ENCODE measurements around the gene KHDRBS1.
"Not testable (repeated sequence)": the region's sequence is repeated elsewhere in the genome, so short reads cannot be mapped to it uniquely, and the experiment has no call there.

The KHDRBS1 gene

GRCh38 chr1:32012709-32013385, 821 bp upstream of the KHDRBS1 start:
- DNase-seq (ENCODE audit: low spot score) = no peak
- no peak for FAIRE-seq

DNA sequence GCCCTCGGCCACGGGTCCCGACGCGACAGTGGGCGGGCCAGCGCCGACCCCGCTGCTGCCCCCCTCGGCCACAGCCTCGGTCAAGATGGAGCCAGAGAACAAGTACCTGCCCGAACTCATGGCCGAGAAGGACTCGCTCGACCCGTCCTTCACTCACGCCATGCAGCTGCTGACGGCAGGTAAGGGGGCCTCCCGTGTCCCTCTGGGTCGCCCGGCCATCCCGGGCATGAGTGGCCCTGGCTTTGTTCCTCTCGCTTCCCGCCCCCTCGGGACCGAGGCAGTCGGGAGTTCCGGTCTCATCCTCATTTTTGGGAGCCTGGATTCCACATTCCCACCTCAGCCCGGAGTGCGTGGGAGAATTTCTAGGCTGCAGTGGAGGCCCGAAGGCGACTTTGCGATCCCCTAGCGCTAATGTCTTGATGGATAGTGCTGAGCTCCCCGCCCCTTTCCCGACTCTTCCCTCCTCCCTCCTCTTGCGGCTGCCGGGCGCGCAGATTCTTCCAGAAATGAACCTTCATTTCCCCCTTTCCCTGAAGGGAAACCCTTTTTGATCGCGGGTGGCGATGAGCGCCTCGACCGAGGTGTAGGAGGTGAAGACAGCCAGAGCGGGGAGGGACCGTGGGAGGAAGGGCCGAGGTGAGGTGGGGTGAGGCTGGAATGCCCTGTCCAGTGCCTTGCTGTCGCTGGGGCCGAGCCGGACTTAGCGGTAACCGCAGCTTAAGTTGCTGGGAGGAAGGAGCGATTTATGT, 705 bp downstream of the KHDRBS1 start:
- peak; percentile 46 for DNase-seq (ENCODE audit: low spot score)
- FAIRE-seq = no peak

DNA sequence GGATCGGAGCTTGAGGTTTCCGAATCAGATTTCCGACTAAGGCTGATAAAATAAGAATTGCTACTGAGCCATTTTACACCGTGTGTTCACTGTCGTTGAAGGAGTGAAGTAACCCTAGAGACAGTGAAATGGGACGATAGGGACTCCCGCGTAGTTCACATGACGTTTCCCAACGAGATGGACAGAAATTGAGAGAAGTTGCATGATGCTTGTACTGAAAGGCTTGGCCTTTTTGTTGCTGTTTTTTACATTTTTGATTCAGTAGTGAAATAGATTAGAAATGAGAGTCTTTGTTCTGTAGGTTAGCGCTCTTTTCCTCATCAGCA, 1.2 kb downstream of the KHDRBS1 start:
- FAIRE-seq (no peak), DNase-seq (ENCODE audit: low spot score) (no peak)

DNA sequence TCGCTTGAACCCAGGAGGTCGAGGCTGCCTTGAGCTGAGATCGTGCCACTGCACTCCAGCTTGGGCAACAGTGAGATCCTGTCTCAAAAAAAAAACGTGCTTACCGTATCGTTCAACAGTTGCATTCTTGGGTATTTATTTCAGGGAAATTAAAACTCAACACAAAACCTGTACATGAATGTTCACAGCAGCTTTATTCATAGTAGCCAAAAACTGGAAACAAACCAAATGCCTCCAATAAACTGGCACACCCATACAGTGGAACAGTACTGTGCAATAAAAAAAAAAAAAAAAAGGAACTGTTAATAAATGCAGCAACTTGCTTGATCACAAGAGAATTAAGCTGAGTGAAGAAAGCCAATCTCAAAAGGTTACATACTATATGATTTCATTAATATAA, 6.7 kb downstream of the KHDRBS1 start:
- FAIRE-seq = no peak
- no peak for DNase-seq (ENCODE audit: low spot score)

- FAIRE-seq; DNase-seq (ENCODE audit: low spot score): not testable (repeated sequence)
Observed at GRCh38 chr1:32021574-32022018, 7.9 kb downstream of the KHDRBS1 start.

DNA sequence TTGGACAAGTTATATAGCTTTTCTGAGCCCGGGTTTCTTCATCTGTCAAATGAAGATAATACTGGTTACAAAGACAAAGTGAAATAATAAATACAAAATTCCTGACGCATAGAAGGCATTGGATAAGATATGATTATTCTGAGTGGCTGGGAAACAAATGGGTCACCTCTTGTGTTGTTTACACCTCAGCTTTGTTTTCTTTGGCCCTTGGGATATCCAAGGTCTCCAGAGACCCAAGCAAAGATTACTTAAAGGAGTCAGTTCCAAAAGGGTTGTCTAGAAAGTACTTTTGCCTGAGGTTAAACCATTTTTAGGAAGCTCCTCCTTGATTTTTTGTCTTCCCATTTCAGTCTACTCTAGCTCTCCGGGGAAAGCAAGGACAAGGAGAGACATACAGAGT, 9.7 kb downstream of the KHDRBS1 start:
- no peak for FAIRE-seq

GRCh38 chr1:32025515-32025914, 11.8 kb downstream of the KHDRBS1 start:
- FAIRE-seq = no peak
- DNase-seq (ENCODE audit: low spot score) = no peak

More for the DNA sequence above, 9.7 kb downstream of the KHDRBS1 start:
- no peak for DNase-seq (ENCODE audit: low spot score)

DNA sequence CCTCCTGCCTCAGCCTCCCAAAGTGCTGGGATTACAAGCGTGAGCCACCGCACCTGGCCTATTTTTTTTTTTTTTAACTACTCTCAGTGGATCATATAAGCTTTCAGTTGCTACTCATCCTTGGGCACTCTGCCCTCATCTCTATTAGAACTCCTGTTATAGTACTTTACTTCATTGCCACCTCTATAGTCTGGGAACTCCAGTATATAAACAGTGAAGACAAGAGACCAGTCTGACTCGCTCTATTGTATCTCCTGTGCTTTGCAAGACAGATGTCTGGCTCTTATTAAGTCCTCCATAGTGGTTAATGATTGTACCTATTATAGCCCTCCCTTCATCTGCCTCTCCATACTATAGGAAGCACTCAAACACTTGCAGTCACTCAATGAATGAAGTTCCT, 15.1 kb downstream of the KHDRBS1 start:
- DNase-seq (ENCODE audit: low spot score) (no peak), FAIRE-seq (no peak)

- DNase-seq (ENCODE audit: low spot score) = no peak
Observed at GRCh38 chr1:32031578-32032274, 18.1 kb downstream of the KHDRBS1 start.

DNA sequence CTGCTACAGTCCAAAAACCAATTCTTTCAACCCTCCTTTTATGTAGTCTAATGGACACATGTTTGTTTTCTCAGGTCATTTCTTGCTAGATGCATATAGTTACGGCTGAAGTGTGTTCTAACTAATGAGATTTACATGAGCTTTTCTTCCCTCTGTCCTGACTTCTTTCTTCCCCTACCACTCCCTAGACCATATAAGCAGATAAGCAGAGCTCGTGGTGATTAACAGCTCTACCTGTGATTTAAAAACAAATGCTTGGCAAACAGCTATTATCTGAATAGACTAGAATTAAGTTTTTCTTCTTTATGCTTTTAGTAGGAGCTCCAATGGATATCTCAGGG, 18.6 kb downstream of the KHDRBS1 start:
- FAIRE-seq = no peak
- no peak for DNase-seq (ENCODE audit: low spot score)

More at GRCh38 chr1:32031578-32032274, 18.1 kb downstream of the KHDRBS1 start:
- FAIRE-seq = no peak

DNA sequence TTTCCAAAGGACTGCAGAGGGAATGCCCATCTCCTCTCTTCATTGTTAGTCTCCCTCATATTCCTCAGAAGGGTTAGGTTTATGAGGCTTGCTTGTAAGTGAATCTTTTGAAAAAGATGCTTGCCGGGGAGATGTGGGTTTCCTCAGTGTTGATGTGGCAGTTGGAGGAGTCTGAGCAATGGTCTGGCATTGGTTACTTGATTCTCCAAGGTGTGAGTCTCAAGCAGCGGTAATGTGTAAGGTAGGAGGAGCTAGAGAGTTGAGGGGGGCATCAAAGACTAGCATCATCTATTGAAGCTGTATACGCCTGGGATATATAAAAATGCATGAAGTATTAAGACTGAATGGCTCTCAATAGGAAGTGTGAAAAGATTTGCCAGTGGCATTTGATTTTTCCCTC, 21.5 kb downstream of the KHDRBS1 start:
- FAIRE-seq = no peak
- DNase-seq (ENCODE audit: low spot score) = no peak

GRCh38 chr1:32040711-32041110, 27.0 kb downstream of the KHDRBS1 start:
- no peak for FAIRE-seq
- DNase-seq (ENCODE audit: low spot score) = no peak

DNA sequence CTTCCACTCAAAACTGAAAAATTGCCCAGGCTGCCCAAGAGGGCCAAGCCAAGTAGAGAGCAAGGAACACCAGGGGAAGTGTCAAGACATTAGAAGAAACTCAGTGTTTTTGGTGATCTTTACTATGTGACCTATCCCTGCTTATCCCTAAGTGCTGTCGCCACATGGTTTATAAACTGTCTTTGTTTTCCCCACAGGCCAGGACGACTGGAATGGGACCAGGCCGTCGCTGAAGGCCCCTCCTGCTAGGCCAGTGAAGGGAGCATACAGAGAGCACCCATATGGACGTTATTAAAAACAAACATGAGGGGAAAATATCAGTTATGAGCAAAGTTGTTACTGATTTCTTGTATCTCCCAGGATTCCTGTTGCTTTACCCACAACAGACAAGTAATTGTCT, 28.7 kb downstream of the KHDRBS1 start:
- DNase-seq (ENCODE audit: low spot score) (no peak), FAIRE-seq (no peak)

DNA sequence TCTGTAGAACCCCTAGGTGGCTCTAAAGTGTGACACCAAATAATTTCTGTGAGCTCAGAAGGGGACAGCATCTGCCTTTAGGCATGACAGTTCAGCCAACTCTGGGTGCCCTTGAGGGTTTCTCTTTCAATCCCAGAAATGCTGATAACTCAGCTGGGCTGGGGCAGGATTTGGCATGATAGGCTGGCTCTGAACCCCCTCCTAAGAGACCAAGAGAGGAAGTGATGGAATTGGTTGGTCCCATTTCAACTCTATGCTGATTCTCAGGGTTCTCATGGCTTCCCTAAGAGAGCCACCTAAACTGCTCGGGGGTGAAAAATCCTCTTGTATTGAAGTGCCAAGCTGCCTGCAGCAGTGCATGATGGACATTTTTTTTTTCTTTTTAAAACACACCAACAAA, 30.6 kb downstream of the KHDRBS1 start:
- DNase-seq (ENCODE audit: low spot score) (no peak), FAIRE-seq (no peak)

DNA sequence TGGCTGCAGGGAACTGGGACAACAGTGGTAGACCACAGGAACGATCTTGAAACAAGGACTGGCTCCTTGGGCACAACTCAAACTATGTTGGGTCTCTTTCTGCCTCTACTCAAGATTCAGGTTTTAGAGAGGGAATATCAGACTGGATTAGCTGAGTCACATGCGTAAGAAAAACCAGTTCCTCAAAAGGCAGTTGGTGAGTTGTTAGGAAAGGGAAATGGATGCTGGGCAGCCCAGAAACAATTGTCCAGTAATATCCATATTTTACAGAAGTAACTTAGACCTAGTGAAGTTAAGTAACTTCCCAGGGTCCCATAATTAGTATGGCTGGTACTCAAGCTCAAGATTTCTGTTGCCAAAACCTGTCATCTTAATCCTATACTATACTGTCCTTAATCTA, 32.1 kb downstream of the KHDRBS1 start:
- no peak for DNase-seq (ENCODE audit: low spot score)
- FAIRE-seq = no peak

DNA sequence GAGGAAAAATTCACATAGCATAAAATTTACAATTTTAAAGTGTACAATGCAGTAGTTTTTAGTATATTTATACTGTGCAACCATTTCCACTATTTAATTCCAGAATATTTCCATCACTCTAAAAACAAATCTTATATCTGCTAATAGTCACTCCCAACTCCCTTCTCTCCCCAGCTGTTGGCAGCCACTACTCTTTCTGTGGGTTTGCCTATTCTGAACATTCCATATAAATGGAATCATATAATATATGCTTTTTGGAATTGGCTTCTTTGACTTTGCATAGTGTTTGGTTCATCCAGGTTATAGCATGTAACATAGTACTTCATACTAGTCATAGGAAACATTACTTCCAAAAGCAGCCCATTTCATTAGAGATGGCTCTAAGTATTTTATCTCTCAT, 34.0 kb downstream of the KHDRBS1 start:
- no peak for FAIRE-seq
- DNase-seq (ENCODE audit: low spot score) = no peak

GRCh38 chr1:32048440-32048839, 34.8 kb downstream of the KHDRBS1 start:
- DNase-seq (ENCODE audit: low spot score) (no peak), FAIRE-seq (no peak)

- FAIRE-seq = no peak
Observed at GRCh38 chr1:32051706-32052105, 38.0 kb downstream of the KHDRBS1 start.

GRCh38 chr1:32052887-32053286, 39.2 kb downstream of the KHDRBS1 start:
- DNase-seq (ENCODE audit: low spot score) (no peak), FAIRE-seq (no peak)

More at GRCh38 chr1:32051706-32052105, 38.0 kb downstream of the KHDRBS1 start:
- no peak for DNase-seq (ENCODE audit: low spot score)

DNA sequence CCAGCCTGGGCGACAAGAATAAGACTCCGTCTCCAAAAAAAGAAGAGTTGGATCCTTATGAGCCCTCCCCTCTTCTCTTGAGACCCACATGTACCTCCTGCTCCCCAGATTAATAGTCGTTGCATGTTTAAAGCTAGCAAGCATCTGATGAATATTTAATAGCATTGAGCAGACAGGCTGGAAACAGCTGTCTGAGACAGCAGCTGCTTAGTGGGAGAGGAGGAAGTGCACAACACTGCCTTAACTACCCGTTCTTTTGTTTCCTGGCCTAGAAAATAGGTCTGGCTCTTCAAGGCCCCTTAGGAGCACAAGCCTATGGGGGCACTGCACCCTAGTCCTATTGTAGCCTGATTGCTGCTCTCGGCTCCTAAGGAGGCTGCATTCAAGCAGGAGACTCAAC, 41.7 kb downstream of the KHDRBS1 start:
- no peak for FAIRE-seq

DNA sequence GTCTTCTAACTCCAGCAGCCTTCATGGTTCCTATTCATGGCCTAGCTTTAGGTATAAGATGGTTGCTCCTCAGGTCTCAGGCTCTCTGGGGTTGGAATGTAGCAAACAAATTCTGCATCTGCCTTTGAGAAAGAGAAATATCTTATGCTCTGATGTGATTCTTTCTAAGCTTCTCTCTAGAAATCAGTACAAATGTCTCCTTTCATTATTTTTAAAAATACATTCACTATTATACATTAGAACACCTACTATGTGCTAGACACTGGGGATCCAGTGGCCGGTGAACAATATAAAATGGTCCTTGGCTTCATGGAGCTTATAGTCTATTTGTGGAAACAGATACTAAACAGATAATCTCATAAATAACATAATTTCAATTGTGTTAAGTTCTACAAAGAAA, 42.9 kb downstream of the KHDRBS1 start:
- FAIRE-seq (no peak), DNase-seq (ENCODE audit: low spot score) (no peak)

More for the DNA sequence above, 41.7 kb downstream of the KHDRBS1 start:
- no peak for DNase-seq (ENCODE audit: low spot score)

- DNase-seq (ENCODE audit: low spot score) (no peak), FAIRE-seq (no peak)
Observed at GRCh38 chr1:32060914-32061313, 47.2 kb downstream of the KHDRBS1 start.

DNA sequence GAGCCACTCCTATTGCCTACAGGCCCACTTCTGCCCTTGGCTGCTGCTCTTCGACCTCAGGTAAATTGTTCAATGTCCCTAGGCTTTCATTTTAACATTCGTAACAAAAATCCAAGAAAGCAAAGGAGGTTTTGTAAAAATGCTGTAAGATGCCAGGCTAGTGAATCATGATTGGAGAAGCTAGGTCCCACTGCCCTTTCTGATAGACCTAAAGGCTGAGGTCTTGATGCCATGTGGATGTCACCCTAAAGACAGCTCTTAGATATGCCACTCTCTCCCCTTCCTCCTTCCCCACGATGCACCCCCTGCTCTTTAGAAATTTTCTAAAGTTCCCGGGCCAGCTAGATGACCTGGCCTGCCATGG, 49.2 kb downstream of the KHDRBS1 start:
- no peak for DNase-seq (ENCODE audit: low spot score)
- FAIRE-seq = no peak
